BJ (cell line): ENCODE measurements around the gene PRKCA. TPM values are rescaled to one million over a fixed set of nuclear protein-coding genes. Genes with fewer than 3 reads are reported as not detected.

Experiments used
- CTCF ChIA-PET: fragments of 350-600 bp; formaldehyde crosslinking; extraction: SDS; loops from one replicate; lab custom pipeline; 2021; ENCODE audit warnings: antibody characterized with exemption, inconsistent platforms; lab: Yijun Ruan, JAX
- POLR2A ChIA-PET: fragments of 300-600 bp; sonication (Branson Sonifier 250); formaldehyde crosslinking; extraction: SDS; loops from one replicate; lab custom pipeline; 2021; ENCODE audit warnings: antibody characterized with exemption; lab: Charles Lee
- DNase-seq: peaks from one replicate; pipeline ENCODE4 v3.0.0-alpha.2; 2011; ENCODE audit warnings: low read depth
- H3K27me3 ChIP-seq: 2 replicates; pipeline ENCODE4 v1.6.0; 2011; ENCODE audit warnings: low read length; ENCODE audit not compliant: control insufficient read depth, insufficient read depth
- H3K36me3 ChIP-seq: 2 replicates; pipeline ENCODE4 v1.5.1; 2011; ENCODE audit warnings: low read length; ENCODE audit not compliant: control insufficient read depth, insufficient read depth
- H3K4me3 ChIP-seq: 2 replicates; pipeline ENCODE4 v1.5.1; 2011; ENCODE audit warnings: low read depth, mild to moderate bottlenecking, control low read depth, low read length
- CTCF ChIP-seq: IDR thresholded peaks from 2 replicates; pipeline ENCODE4 v1.5.1; 2011; ENCODE audit warnings: low read depth, mild to moderate bottlenecking, control low read depth, inconsistent platforms, low read length, moderate library complexity; ENCODE audit not compliant: insufficient read depth
- polyA plus RNA-seq: library from polyadenylated mRNA; depleted of rRNA; stranded (reverse); fragments of >200 nt; gene quantifications from 2 replicates; pipeline ENCODE4 v1.2.3, GENCODE V29; 2011

Gene PRKCA
- polyA plus RNA-seq, 1 experiment: 38.7 TPM

GRCh38 chr17:66517336-66518009, 215.1 kb downstream of the PRKCA start:
- no peaks in the 10 kb centered on the region for H3K27me3 ChIP-seq
- peaks cover 2% of the 10 kb centered on the region; the same call in 1 of the 2 replicates for H3K36me3 ChIP-seq
- H3K4me3 ChIP-seq: no peak overlapping the region
- ChIA-PET CTCF (interaction anchor here (1.3 kb wide), 1 partner anchor 12 kb away, joined by 3 read pairs; no protein-coding TSS in a partner anchor), POLR2A (no interaction called here)
- no peak for DNase-seq
- no peak for TF ChIP-seq CTCF

- no peak overlapping the region for H3K4me3 ChIP-seq
- no peaks in the 10 kb centered on the region for H3K27me3 ChIP-seq
- H3K36me3 ChIP-seq: peaks cover 2% of the 10 kb centered on the region; the same call in 1 of the 2 replicates
- no peak for TF ChIP-seq CTCF
- no peak for DNase-seq
- ChIA-PET POLR2A (no interaction called here), CTCF (interaction anchor here (1.3 kb wide), 1 partner anchor 11 kb away, joined by 3 read pairs; no protein-coding TSS in a partner anchor)
Measured at GRCh38 chr17:66518108-66518507, 215.7 kb downstream of the PRKCA start.

- H3K36me3 ChIP-seq: peaks cover 2% of the 10 kb centered on the region; the same call in 1 of the 2 replicates
- CTCF ChIA-PET: no interaction called here
- no peak overlapping the region for H3K4me3 ChIP-seq
- POLR2A ChIA-PET: no interaction called here
- H3K27me3 ChIP-seq: no peaks in the 10 kb centered on the region
- no peak for DNase-seq
- no peak for TF ChIP-seq CTCF
Measured at GRCh38 chr17:66518677-66519076, 216.3 kb downstream of the PRKCA start.

GRCh38 chr17:66519154-66519553, 216.7 kb downstream of the PRKCA start:
- TF ChIP-seq CTCF: no peak
- CTCF ChIA-PET: interaction anchor here (0.8 kb wide), 1 partner anchor 12 kb away, joined by 3 read pairs; no protein-coding TSS in a partner anchor
- peaks cover 2% of the 10 kb centered on the region; the same call in 1 of the 2 replicates for H3K36me3 ChIP-seq
- DNase-seq: no peak
- POLR2A ChIA-PET: no interaction called here
- H3K4me3 ChIP-seq: no peak overlapping the region
- no peaks in the 10 kb centered on the region for H3K27me3 ChIP-seq

GRCh38 chr17:66520999-66521398, 218.6 kb downstream of the PRKCA start:
- DNase-seq: no peak
- ChIA-PET POLR2A (no interaction called here), CTCF (interaction anchor here (2.7 kb wide), 1 partner anchor 20 kb away, joined by 5 read pairs; no protein-coding TSS in a partner anchor)
- no peak overlapping the region for H3K4me3 ChIP-seq
- H3K36me3 ChIP-seq: peaks cover 2% of the 10 kb centered on the region; the same call in 1 of the 2 replicates
- TF ChIP-seq CTCF: no peak
- no peaks in the 10 kb centered on the region for H3K27me3 ChIP-seq
